Measurements from ENCODE around the gene PLOD1.

DNA sequence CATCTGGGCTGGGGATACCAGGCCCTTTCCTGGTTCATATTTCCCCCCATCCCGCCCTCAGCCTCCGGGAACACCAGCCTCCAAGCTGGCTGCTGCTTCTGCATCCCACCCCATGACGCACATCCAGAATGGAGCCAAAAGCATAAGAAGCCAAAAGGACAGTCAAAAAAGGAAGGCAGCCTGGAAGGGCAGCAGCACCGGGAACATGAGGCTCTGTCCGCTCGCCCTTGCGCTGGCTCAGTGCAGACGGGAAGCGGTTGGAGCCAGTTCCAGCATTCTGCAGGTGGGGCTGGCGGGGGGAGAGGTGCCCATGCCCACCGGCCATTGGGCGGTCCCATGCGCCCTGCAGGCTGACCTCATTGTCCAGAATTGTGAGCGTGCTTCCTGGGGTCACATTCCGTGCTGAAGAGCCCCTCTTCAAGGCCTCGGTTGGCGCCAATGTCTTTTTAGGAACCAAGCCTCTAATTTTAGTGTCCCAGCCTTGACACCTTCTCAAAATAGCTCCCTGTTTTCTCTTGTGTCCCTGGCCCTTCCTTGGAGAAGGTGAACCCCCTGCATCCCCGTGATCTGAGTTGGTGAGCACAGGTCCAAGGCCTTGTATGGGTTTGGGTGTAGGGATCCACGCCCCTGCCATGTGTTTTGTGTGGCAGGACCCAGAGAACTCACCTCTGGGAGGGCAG, 47.4 kb upstream of the PLOD1 start:
- TF ChIP-seq, protein P1, sequence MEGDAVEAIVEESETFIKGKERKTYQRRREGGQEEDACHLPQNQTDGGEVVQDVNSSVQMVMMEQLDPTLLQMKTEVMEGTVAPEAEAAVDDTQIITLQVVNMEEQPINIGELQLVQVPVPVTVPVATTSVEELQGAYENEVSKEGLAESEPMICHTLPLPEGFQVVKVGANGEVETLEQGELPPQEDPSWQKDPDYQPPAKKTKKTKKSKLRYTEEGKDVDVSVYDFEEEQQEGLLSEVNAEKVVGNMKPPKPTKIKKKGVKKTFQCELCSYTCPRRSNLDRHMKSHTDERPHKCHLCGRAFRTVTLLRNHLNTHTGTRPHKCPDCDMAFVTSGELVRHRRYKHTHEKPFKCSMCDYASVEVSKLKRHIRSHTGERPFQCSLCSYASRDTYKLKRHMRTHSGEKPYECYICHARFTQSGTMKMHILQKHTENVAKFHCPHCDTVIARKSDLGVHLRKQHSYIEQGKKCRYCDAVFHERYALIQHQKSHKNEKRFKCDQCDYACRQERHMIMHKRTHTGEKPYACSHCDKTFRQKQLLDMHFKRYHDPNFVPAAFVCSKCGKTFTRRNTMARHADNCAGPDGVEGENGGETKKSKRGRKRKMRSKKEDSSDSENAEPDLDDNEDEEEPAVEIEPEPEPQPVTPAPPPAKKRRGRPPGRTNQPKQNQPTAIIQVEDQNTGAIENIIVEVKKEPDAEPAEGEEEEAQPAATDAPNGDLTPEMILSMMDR (conservative IDR thresholded peaks at IDR 0.05; ENCODE audit: low read depth, low read length), result no peak
- no peak for TF ChIP-seq EZH2 (IDR thresholded peaks at IDR 0.05; ENCODE audit: borderline replicate concordance, low read depth, low read length, poor library complexity, severe bottlenecking)

Measured in A673 (cell line).